Omental fat pad (tissue), 4 donors: ENCODE results near the gene CNTNAP5. TPM values are rescaled to one million over a fixed set of nuclear protein-coding genes. Genes with fewer than 3 reads are reported as not detected.

ENCODE experiments used
- ATAC-seq: fragments of 150-250 bp; one replicate; pipeline ENCODE4 v1.9.1; 2016; ENCODE audit warnings: mild to moderate bottlenecking, moderate library complexity; ENCODE audit not compliant: low FRiP score
- DNase-seq: peaks from one replicate; pipeline ENCODE4 v3.0.0-alpha.2; 2019; ENCODE audit warnings: low spot score
- total RNA-seq, 4 donors: library from RNA; depleted of rRNA; stranded (reverse); fragments of >200 nt; gene quantifications; one replicate each; pipeline ENCODE4 v1.1.0, GENCODE V29; 2016
- TF ChIP-seq, protein P1 (sequence below), 3 donors: fragments of 450-650 bp; IDR thresholded peaks; one replicate each; pipeline ENCODE4 v1.5.1; 2016 to 2017; ENCODE audit warnings: antibody characterized with exemption in 3 of 3, mild to moderate bottlenecking in 3 of 3, moderate library complexity in 2 of 3

CNTNAP5 gene
- total RNA-seq, 4 donors from 2014 or later = not detected

GRCh38 chr2:124520953-124521352, 495.9 kb downstream of the CNTNAP5 start:
- TF ChIP-seq, protein P1, sequence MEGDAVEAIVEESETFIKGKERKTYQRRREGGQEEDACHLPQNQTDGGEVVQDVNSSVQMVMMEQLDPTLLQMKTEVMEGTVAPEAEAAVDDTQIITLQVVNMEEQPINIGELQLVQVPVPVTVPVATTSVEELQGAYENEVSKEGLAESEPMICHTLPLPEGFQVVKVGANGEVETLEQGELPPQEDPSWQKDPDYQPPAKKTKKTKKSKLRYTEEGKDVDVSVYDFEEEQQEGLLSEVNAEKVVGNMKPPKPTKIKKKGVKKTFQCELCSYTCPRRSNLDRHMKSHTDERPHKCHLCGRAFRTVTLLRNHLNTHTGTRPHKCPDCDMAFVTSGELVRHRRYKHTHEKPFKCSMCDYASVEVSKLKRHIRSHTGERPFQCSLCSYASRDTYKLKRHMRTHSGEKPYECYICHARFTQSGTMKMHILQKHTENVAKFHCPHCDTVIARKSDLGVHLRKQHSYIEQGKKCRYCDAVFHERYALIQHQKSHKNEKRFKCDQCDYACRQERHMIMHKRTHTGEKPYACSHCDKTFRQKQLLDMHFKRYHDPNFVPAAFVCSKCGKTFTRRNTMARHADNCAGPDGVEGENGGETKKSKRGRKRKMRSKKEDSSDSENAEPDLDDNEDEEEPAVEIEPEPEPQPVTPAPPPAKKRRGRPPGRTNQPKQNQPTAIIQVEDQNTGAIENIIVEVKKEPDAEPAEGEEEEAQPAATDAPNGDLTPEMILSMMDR (IDR thresholded peaks at IDR 0.05) = no peak
- ATAC-seq = no peak

DNA sequence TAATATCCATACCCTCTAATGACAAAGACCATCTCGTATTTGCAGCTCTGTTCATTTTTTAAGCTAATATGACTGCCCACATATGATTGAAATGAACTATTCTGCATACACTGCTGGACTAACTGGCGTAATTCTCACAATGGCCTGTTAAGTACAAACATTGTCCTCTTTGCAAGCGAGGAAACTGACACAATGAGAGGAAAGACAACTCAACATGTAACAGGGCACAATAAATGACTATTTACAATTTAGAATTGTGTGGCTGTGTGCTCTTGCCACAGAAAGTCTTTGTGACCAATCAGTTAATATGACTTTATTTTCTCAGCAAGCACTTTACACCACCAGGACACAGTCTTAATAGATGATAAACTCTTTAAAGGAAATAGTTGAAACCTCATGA, 498.0 kb downstream of the CNTNAP5 start:
- TF ChIP-seq, protein P1 (IDR thresholded peaks at IDR 0.05) = no peak
- ATAC-seq = no peak
- no peak for DNase-seq

More at GRCh38 chr2:124520953-124521352, 495.9 kb downstream of the CNTNAP5 start:
- no peak for DNase-seq

- TF ChIP-seq, protein P1 (IDR thresholded peaks at IDR 0.05) = no peak
- ATAC-seq (no peak), DNase-seq (no peak)
Observed at GRCh38 chr2:124524155-124524915, 499.2 kb downstream of the CNTNAP5 start.

GRCh38 chr2:124526221-124526620, 501.1 kb downstream of the CNTNAP5 start:
- ATAC-seq (no peak), DNase-seq (no peak)
- TF ChIP-seq, protein P1 (IDR thresholded peaks at IDR 0.05) = no peak

- DNase-seq (no peak), ATAC-seq (no peak)
- TF ChIP-seq, protein P1 (IDR thresholded peaks at IDR 0.05) = no peak
Observed at GRCh38 chr2:124530203-124530602, 505.1 kb downstream of the CNTNAP5 start.

DNA sequence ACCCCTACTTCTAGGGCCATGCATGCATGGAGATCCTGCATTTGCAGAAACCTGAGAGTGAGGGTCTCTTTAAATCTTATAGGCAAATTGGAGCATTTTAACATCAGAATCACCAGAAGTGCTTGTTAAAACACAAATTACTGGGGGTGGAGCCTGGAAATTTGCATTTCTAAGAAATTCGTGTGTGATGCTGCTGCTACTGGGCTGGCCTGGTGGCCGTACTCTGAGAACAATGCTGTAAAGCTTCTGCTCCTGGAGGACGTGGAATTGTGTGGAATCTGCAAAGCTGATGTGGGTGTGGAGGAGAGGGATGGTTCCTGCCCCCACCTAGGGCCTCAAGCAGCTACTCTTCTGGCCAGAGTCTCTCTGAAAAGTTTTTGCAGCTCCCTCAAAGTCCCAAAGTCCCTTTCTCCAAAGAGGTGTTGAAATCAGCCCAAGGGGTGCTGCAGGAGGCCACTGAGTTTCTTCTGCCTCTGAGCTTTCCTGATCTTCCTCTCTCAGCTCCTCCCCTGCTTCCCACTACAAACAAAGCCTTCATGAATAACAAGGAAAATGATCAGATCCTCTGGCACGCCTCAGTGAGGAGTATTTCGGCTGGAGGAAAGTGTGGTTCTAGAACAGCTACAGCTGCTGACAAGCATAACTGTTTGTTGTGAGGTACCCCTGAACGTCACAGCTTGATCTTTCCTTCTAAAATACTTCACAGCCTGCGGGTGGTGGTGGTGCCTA, 508.3 kb downstream of the CNTNAP5 start:
- no peak for DNase-seq
- no peak for ATAC-seq
- TF ChIP-seq, protein P1 (IDR thresholded peaks at IDR 0.05) = no peak
